IMR-90 (cell line): ENCODE results near the gene FARP1. TPM values are rescaled to one million over a fixed set of nuclear protein-coding genes. Genes with fewer than 3 reads are reported as not detected.

Source experiments
- ATAC-seq: fragments of 200-7000 bp; cut with Tn5 transposase; 2 replicates; pipeline ENCODE4 v1.9.1; 2020; ENCODE audit warnings: low read depth, mild to moderate bottlenecking, moderate library complexity
- BruUV-seq: library from RNA; stranded (reverse); fragments of 400-500 nt; replicated peaks from 2 replicates; lab custom pipeline; 2021; lab: Mats Ljungman, UMichigan
- CTCF ChIA-PET: fragments of 300-600 bp; formaldehyde crosslinking; extraction: SDS; loops from one replicate; lab custom pipeline; 2021; ENCODE audit warnings: antibody characterized with exemption; lab: Yijun Ruan, JAX
- POLR2A ChIA-PET: fragments of 300-600 bp; sonication (Branson Sonifier 250); formaldehyde crosslinking; loops from one replicate; lab custom pipeline; 2022; ENCODE audit warnings: antibody characterized with exemption; ENCODE audit not compliant: unreplicated experiment; lab: Charles Lee
- DNase-seq: peaks from one replicate; pipeline ENCODE4 v3.0.0; 2013
- H2AFZ ChIP-seq: replicated peaks from 2 replicates; pipeline ENCODE3; 2013; ENCODE audit warnings: low read length, mild to moderate bottlenecking; ENCODE audit not compliant: poor library complexity
- H2AK5ac ChIP-seq: 2 replicates; pipeline ENCODE4 v1.6.1; 2013; ENCODE audit warnings: low read depth, low read length, inconsistent platforms
- H2AK9ac ChIP-seq: replicated peaks from 2 replicates; pipeline ENCODE3; 2013; ENCODE audit warnings: mild to moderate bottlenecking, low read depth, low read length, moderate library complexity; ENCODE audit not compliant: poor library complexity
- H2BK120ac ChIP-seq: 2 replicates; pipeline ENCODE4 v1.6.1; 2013; ENCODE audit warnings: low read depth, low read length, inconsistent platforms
- H2BK15ac ChIP-seq: 3 replicates; pipeline ENCODE4 v1.6.1; 2013; ENCODE audit warnings: low read depth, low read length, inconsistent platforms
- H2BK20ac ChIP-seq: 2 replicates; pipeline ENCODE4 v1.6.1; 2013; ENCODE audit warnings: low read depth, mild to moderate bottlenecking, inconsistent platforms, low read length, moderate library complexity
- H2BK5ac ChIP-seq: 2 replicates; pipeline ENCODE4 v1.6.1; 2013; ENCODE audit warnings: mild to moderate bottlenecking, low read depth, low read length, inconsistent platforms; ENCODE audit not compliant: poor library complexity, severe bottlenecking
- H3K14ac ChIP-seq: replicated peaks from 2 replicates; pipeline ENCODE4 v1.6.1; 2013; ENCODE audit warnings: low read depth, low read length, inconsistent platforms
- H3K18ac ChIP-seq: 2 replicates; pipeline ENCODE4 v1.6.1; 2013; ENCODE audit warnings: low read depth, low read length, control low read depth
- H3K23ac ChIP-seq: 2 replicates; pipeline ENCODE4 v1.6.1; 2013; ENCODE audit warnings: low read depth, low read length, inconsistent platforms
- H3K27ac ChIP-seq: 2 replicates; pipeline ENCODE4 v1.5.1; 2013; ENCODE audit warnings: mild to moderate bottlenecking, control low read depth, low read length; ENCODE audit not compliant: insufficient read depth
- H3K27me3 ChIP-seq: 2 replicates; pipeline ENCODE4 v1.6.1; 2013; ENCODE audit warnings: low read length; ENCODE audit not compliant: control insufficient read depth, insufficient read depth
- H3K36me3 ChIP-seq: 2 replicates; pipeline ENCODE4 v1.6.1; 2013; ENCODE audit warnings: low read length, mixed read lengths; ENCODE audit not compliant: control insufficient read depth, insufficient read depth
- H3K4ac ChIP-seq: 2 replicates; pipeline ENCODE4 v1.6.1; 2013; ENCODE audit warnings: low read depth, low read length, inconsistent platforms
- H3K4me1 ChIP-seq: 2 replicates; pipeline ENCODE4 v1.6.1; 2013; ENCODE audit warnings: low read length, mixed read lengths; ENCODE audit not compliant: control insufficient read depth, insufficient read depth
- H3K4me2 ChIP-seq: 2 replicates; pipeline ENCODE4 v1.6.1; 2013; ENCODE audit warnings: low read depth, mild to moderate bottlenecking, control low read depth, low read length, moderate library complexity
- H3K4me3 ChIP-seq: 2 replicates; pipeline ENCODE4 v1.5.1; 2013; ENCODE audit warnings: low read depth, mild to moderate bottlenecking, control low read depth, low read length, moderate library complexity; ENCODE audit not compliant: insufficient read depth
- H3K56ac ChIP-seq: 2 replicates; pipeline ENCODE4 v1.6.1; 2013; ENCODE audit warnings: low read length, inconsistent platforms; ENCODE audit not compliant: insufficient read depth; ENCODE audit errors: extremely low read depth
- H3K79me1 ChIP-seq, 2 experiments: 2 replicates each; pipeline ENCODE4 v1.6.1; 2013; ENCODE audit warnings: low read length in 2 of 2, inconsistent platforms in 1 of 2, low read depth in 1 of 2
- H3K9ac ChIP-seq: 2 replicates; pipeline ENCODE4 v1.6.1; 2013; ENCODE audit warnings: low read depth, low read length, control low read depth
- H3K9me1 ChIP-seq: 2 replicates; pipeline ENCODE4 v1.6.1; 2013; ENCODE audit warnings: low read length, inconsistent platforms; ENCODE audit not compliant: insufficient read depth
- H3K9me3 ChIP-seq: 2 replicates; pipeline ENCODE4 v1.6.1; 2013; ENCODE audit warnings: low read length; ENCODE audit not compliant: control insufficient read depth, insufficient read depth
- H4K20me1 ChIP-seq: 2 replicates; pipeline ENCODE4 v1.6.1; 2013; ENCODE audit warnings: low read length, inconsistent platforms; ENCODE audit not compliant: insufficient read depth
- H4K5ac ChIP-seq: 2 replicates; pipeline ENCODE4 v1.6.1; 2013; ENCODE audit warnings: mild to moderate bottlenecking, low read depth, low read length, control low read depth
- H4K8ac ChIP-seq, 2 experiments: 2 replicates each; pipeline ENCODE4 v1.6.1; 2013; ENCODE audit warnings: low read depth in 2 of 2, low read length in 2 of 2, control low read depth in 1 of 2, inconsistent platforms in 1 of 2
- H4K91ac ChIP-seq: 2 replicates; pipeline ENCODE4 v1.6.1; 2013; ENCODE audit warnings: low read depth, low read length, inconsistent platforms; ENCODE audit not compliant: insufficient read depth
- BHLHE40 ChIP-seq: fragments of 150-350 bp; IDR thresholded peaks from 2 replicates; pipeline ENCODE4 v1.6.1; 2016; ENCODE audit warnings: mild to moderate bottlenecking, low read depth, low read length
- CTCF ChIP-seq: conservative IDR thresholded peaks from 2 replicates; pipeline ENCODE4 v1.5.1; 2012; ENCODE audit warnings: mild to moderate bottlenecking, low read depth, low read length, improper control_type of control experiment
- ELK1 ChIP-seq: fragments of 150-350 bp; IDR thresholded peaks from 2 replicates; pipeline ENCODE4 v1.6.1; 2016; ENCODE audit warnings: low read depth, mild to moderate bottlenecking, low read length, moderate library complexity, borderline replicate concordance
- FOS ChIP-seq: fragments of 150-350 bp; IDR thresholded peaks from 2 replicates; pipeline ENCODE4 v1.6.1; 2016; ENCODE audit warnings: low read depth, low read length
- MAFK ChIP-seq: IDR thresholded peaks from 2 replicates; pipeline ENCODE4 v1.6.1; 2012; ENCODE audit warnings: low read depth, low read length, improper control_type of control experiment
- MAZ ChIP-seq: IDR thresholded peaks from 2 replicates; pipeline ENCODE4 v1.6.1; 2012; ENCODE audit warnings: low read depth, mild to moderate bottlenecking, low read length, improper control_type of control experiment, moderate library complexity, borderline replicate concordance
- NFE2L2 ChIP-seq: fragments of 150-350 bp; IDR thresholded peaks from 2 replicates; pipeline ENCODE4 v1.6.1; 2016; ENCODE audit warnings: low read depth, mild to moderate bottlenecking, low read length
- SMC3 ChIP-seq: fragments of 150-350 bp; IDR thresholded peaks from 2 replicates; pipeline ENCODE4 v1.6.1; 2016; ENCODE audit warnings: low read depth, mild to moderate bottlenecking, antibody characterized with exemption, low read length, moderate library complexity
- WGBS, 2 experiments: methylation state at CpG; one replicate each; pipeline versions ENCODE4 v1.1.5 to v1.1.7; 2013; ENCODE audit warnings: missing lambda C conversion rate in 2 of 2; ENCODE audit not compliant: insufficient read length in 1 of 2; ENCODE audit errors: extremely low coverage in 2 of 2; 5-methylcytosine and 5-hydroxymethylcytosine counted together
- dilution Hi-C: fragments of 300-500 bp; cut with HindIII; formaldehyde crosslinking; loops from one replicate; pipeline ENCODE4 v1.14.3; 2018; ENCODE audit warnings: low sequenced_read_pairs; ENCODE audit not compliant: unreplicated experiment
- in situ Hi-C: fragments of 300-500 bp; cut with MboI; formaldehyde crosslinking; loops from 3 replicates; pipeline ENCODE4 v1.14.3; 2019; ENCODE audit warnings: low sequenced_read_pairs, inconsistent platforms, mixed read lengths
- intact Hi-C: fragments of 100-400 bp; cut with micrococcal nuclease; formaldehyde crosslinking; loops from 2 replicates; pipeline ENCODE4 v1.10.0; 2022
- polyA plus RNA-seq, 3 experiments: library from polyadenylated mRNA; depleted of rRNA; stranded (reverse); fragments of >200 nt; gene quantifications; 2 replicates each; pipeline ENCODE4 v1.2.3, GENCODE V29; 2012; ENCODE audit warnings: low replicate concordance in 1 of 3
- total RNA-seq: library from RNA; depleted of rRNA; stranded (reverse); fragments of >200 nt; gene quantifications from 2 replicates; pipeline ENCODE4 v1.2.3, GENCODE V29; 2012

The FARP1 gene
- total and polyA plus RNA-seq, 2 of the 4 experiments (the other 2 are of a cell fraction), result 39.6 to 57.0 TPM

GRCh38 chr13:98345107-98345935 lies 202.4 kb downstream of the FARP1 start (continued):
- TF ChIP-seq MAZ, result no peak
- no peak for TF ChIP-seq MAFK

GRCh38 chr13:98346904-98347636 lies 204.2 kb downstream of the FARP1 start:
- intact Hi-C loops, result no loop called here
- Histone ChIP-seq H3K4me3 (no peak overlapping the region), H3K4me1 (no peaks in the 10 kb centered on the region; the same call in 1 of the 2 replicates), H3K9ac (no peak overlapping the region), H2BK120ac (no peak overlapping the region), H3K36me3 (peaks cover 26% of the 10 kb centered on the region), H2AK5ac (no peak overlapping the region), H3K27ac (no peak overlapping the region), H2BK15ac (no peak overlapping the region), H2AFZ (no peak overlapping the region), H4K91ac (no peak overlapping the region), H3K4ac (no peak overlapping the region), H4K8ac (no peak overlapping the region), H4K20me1 (peaks cover 37% of the 10 kb centered on the region), H3K23ac (no peak overlapping the region), H3K79me1 (peaks cover 42 to 86% of the 10 kb centered on the region in 2 experiments), H3K56ac (no peak overlapping the region), H3K18ac (no peak overlapping the region), H4K5ac (no peak overlapping the region), H3K4me2 (no peak overlapping the region), H2AK9ac (no peak overlapping the region), H3K9me1 (peaks cover 22% of the 10 kb centered on the region), H3K9me3 (no peaks in the 10 kb centered on the region), H2BK5ac (no peak overlapping the region), H3K14ac (no peak overlapping the region), H3K27me3 (no peaks in the 10 kb centered on the region), H2BK20ac (no peak overlapping the region)
- ATAC-seq (no peak), DNase-seq (no peak)
- ChIA-PET POLR2A (no interaction called here), CTCF (no interaction called here)
- no peak for TF ChIP-seq FOS
- no peak for TF ChIP-seq CTCF
- TF ChIP-seq SMC3, result no peak
- TF ChIP-seq NFE2L2, result no peak
- TF ChIP-seq ELK1, result no peak
- no peak for TF ChIP-seq BHLHE40
- BruUV-seq, result no TSS peak
- WGBS, 2 experiments, result 96% methylated on average over 3 of the region's 10 CpGs; no CpG with 5 or more reads in 1 of the 2 experiments
- in situ Hi-C loops, result no loop called here
- dilution Hi-C loops, result no loop called here
